Inflammatory macrophage (primary cell): ENCODE results near the gene EPHA4.

Experiments
- DNase-seq, 2 donors: peaks; one replicate each; pipeline ENCODE4 v3.0.0-alpha.2; 2020 to 2022

Gene EPHA4

DNA sequence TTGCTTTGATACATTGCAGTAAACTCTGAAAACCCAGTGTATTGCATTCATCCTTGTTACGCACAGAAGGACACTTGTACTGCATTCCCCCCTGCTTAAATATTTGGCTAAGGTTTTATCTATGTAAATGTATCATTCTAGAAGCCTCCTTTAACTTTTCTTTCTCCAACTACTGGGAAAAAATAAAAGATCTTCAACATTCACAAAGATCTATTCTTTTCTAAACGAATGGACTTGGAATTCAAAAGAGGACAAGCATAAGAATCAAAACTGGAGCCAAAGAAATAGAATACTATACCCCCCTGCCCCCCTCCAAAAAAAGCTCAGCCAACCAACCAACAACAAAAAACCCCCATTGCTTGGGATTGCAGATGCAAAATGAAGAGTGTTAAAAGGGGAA lies 136.9 kb downstream of the EPHA4 start:
- DNase-seq = no peak

DNA sequence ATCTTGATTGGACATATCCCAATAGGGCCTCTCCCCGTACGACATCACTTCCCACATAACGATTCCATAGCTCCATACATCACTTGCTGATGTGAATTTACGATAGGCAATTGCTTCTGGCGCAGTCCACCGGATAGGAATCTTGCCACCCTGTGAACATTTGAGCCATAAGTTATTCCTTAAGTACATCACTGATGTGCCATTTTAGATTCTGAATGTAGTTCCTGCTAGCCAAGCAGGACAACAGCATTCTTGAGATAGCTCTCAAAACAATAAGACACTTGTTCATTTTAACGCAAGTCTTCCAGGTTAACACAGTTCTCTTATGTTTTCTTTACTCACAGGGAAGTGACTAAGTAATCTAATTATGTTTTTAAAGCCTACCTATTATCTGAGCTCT lies 138.0 kb downstream of the EPHA4 start:
- no peak for DNase-seq

DNA sequence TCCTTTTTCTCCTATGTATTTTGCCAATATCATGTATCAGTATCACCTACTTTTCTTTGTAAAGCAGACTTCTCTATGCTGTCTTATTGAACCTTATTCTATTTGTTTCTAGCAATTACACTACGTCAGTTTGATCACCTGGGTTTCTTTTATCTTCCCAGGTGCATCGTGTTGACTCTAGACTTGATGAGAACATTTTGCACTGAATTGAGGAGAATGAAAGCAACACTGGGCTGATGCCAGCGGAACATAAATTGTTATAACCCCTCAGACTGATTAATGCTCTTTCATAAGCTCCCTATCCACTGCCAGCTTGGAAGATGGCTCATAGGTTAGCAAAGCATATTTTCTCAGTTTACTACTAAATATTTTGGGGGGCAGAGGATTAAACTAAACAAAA lies 140.6 kb downstream of the EPHA4 start:
- DNase-seq = no peak

DNA sequence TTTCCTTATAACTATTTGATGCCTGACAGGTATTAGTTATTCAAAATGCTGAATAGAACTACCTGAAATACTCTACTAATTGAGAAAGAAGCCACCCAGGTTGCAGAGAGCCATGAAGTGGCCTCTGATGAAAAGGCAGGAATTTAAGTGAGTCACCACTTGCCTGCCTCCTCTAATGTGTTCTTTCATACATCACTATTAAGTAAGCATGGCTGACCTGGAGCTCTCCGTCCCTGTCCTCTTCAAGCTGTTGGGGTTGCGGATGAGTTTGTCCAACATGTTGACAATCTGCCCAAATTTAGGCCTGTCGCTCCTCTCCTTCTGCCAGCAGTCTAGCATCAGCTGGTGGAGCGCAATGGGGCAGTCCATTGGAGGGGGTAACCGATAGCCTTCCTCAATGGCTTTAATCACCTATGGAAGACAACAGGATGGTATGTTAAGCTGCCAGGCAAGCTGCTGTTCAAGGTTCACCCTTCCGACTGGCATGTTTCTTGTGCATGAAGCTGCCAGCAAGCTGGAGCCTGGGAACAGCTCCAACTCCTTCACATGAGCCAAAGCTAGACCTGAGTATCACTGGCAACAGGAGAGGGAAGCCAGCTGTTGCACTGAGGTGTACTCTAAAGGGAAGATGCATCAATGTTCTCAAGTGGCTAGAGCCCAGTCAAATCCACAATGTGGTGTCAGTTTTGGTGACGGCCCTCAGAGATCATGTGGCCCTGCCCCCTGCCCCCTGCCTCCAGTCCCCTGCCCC lies 142.2 kb downstream of the EPHA4 start:
- no peak for DNase-seq

DNA sequence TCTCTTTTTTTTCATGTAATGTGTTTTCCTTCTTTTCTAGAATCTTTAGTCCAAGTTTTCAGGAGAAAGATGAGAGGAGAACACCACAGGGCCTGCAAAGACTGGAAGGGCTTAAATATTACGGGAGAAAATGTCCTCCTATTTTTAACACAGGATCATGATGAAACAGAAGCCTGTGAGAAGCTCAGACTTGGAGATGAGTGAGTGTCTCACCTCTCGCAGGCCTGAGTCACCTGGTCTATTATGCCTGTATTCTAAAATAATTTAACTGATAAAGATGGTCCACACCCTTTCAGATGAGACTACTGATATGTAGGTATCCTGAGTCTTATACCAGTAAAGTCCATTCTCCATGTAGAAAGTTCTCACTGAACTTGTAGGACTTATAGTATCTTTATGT lies 143.2 kb downstream of the EPHA4 start:
- no peak for DNase-seq

DNA sequence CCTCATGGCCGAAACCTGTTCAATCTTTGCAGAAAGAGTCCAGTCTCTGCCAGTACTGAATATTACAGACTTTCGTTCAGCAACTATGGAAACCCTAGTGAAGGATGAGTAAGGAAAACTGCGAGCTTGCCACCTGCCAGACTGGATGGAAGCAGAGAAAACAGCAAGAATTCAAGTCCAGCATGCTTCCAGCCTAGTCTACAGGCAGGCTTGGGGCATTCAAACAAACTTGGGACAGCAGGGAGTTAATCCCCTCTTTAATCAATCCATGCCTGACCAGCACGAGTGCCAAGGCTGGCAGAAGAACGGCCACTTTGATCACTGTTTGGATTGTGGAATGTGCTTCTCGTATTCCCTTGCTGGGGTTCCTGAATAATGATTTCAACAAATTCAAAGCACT lies 145.2 kb downstream of the EPHA4 start:
- no peak for DNase-seq

DNA sequence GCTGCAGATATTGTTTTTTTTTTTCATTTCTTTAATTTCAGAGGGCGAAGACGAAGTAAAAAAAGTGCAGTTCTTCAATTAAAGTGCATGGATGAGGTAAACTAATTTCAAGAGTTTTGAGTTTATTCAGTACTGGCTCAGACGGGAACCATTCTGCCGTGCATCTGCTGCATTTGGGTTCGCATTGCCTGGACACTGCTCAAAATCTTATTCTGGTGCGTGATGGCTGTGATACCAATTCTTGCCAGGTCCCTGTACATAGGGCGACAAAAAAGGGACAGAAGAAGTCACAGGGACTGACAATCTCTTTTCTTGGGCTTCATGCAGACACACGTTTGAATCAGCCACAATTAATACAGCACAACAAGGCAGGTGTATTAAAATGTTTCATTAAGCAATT lies 146.2 kb downstream of the EPHA4 start:
- DNase-seq = no peak

DNA sequence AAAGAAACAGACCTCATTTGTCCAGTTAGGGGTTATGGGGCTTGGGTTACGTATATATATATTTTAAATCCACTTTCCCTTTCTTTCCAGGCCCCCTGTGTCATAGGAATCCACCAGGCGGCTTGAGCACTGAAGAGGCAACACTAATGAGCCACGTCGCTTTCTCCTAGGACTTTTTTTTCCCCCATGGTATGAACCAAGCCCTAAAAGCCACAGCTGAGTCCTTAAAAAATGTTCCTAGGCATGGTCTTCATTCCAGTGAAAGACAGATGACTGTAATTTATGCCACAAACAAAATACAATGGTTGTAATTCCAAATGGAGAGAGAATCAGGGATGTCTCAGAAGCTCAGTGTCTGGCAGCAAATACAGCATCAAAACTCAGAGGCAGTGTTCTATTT lies 146.8 kb downstream of the EPHA4 start:
- no peak for DNase-seq

DNA sequence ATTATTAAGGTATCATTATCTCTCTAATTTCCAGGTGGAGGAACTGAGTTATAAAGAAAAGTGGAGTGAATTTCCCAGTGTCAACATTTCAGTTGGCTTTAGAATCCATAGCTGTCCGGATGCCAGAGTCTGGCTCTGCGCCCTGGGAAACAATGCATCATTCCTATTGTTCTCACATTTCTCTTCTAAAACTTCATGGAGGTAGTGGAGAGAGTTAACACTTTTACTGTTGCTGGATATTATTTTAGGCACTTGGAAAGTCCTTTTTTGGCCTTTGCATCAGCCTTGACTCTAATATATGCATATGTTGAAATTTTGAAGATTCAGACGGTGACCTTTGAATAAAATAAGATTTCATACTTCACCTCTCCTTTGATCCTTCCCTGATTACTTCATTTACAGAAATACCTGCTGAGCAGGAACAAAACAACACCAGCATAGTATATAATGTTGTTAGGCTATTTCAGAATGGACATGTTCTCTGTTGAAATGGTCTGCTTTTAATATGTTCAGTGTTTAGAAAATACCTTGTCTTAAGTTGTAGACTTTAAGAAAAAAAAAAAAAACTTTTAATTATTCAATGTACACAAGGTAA lies 148.8 kb downstream of the EPHA4 start:
- no peak for DNase-seq

DNA sequence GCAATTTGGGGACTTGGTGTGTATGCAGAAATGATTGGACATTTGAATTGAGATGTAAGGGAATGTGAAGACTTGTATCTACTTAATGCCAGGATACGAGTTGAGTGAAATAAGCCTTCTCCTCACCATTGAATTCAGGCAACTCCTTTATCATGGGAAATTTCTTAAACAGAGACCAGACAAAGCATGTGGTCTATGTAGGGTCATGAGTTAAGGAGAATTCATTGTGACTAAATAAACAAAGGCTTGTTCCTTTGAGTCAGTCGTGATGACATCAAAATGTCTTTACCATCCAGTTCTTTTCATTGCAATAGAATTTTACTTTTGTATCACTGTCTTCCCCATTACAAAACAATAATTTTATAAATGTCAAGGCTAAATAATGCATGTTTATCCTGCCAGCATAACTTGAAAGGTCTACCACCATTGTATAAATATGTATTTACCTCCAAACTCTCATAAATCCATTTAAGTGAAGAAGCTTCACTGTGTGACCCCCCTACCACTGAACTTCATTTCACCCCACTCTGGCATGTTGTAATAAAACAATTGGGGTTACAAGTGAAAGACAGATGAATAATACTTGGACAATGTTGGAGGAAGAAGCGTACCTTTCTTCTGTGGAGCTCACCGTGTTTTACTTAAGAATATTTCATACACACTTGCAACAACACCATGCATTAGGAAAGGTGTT lies 149.4 kb downstream of the EPHA4 start:
- no peak for DNase-seq

DNA sequence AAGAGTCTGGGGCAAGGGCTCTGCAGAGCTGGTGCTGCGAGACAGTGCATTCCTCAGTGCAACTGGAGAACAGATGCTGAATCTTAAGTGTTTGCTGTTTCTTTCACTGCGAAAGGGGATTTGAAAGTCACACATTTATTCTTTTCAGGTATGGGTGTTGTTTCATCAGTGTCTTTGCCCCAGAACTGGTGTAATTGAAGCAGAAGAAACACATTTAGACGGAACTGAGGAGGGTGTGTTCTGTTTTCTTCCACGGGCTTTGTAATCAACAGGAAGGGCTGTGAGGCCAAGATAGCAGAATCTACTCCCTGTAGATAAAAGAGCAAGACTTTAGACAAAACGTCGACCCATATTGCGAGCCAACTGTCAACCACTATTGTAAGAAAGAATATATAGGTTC lies 151.9 kb downstream of the EPHA4 start:
- DNase-seq = no peak

DNA sequence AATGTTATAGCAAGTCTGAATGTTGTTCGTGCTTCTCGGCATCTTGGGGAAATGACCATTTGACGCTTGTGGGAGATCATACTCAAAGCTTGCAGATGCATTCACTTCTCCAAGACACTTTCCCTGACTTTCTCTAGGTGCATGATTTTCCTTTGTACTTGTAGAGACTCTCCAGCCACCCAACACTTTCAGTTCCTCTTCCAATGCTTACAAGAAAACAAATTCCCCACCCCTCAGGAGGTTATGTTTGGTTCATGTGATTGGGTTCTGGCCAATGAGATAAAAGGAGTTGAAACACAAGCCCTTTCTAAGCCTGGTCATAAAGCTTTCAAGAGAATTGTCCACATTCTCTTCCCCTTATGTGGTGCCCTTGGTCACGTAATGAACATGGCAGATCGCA lies 156.3 kb downstream of the EPHA4 start:
- no peak for DNase-seq

DNA sequence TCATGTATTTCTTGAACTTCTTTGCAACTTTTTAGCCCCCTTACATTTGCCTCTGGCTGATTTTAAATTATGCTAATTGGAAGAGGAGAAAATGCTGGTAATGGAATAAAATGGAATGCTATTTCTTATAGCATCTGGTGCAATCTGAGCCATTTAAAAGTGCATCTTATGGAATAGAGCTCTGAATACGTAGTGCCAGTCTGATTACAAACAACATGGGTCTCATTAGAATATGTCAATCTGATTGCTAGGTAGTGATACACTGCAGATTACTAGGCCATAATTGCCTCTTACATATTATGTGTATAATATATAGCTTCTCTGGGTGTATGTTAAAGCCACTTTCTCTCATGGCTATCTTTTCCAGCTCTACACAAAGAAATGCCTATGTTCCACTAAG lies 159.1 kb downstream of the EPHA4 start:
- no peak for DNase-seq

DNA sequence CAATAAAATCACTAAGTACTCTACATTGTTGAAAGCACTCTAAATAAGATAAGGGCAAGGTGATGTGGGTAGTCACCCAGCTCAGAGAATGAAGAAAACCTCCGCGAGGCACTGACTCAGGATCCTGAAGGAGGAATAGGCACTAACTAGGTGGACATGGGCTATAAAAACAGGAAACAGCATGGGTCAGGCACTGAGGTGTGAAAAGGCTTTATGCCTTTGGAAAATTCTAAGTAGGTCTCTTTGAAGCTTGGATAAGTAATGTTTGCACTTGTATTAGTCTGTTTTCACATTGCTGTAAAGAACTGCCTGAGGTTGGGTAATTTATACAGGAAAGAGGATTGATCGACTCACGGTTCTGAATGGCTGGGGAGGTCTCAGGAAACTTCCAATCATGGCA lies 161.6 kb downstream of the EPHA4 start:
- DNase-seq = no peak

DNA sequence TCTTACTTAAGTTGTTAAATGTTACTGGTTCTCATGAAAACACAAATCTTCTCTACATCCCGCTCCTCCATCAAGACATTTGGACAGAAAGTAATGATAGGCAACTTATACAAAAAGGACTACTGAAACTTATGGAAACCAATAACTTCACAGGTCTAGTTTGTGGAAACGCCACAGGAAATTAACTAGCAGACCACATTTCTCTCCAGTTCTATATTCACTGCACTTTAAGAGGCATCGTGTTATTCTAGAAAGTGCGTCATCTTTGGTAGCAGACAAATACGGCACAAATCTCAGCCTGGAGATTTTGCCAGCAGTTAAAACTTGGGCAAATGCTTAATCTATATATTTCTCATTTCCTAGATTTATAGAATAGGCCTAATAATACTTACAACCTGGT lies 164.3 kb downstream of the EPHA4 start:
- no peak for DNase-seq

DNA sequence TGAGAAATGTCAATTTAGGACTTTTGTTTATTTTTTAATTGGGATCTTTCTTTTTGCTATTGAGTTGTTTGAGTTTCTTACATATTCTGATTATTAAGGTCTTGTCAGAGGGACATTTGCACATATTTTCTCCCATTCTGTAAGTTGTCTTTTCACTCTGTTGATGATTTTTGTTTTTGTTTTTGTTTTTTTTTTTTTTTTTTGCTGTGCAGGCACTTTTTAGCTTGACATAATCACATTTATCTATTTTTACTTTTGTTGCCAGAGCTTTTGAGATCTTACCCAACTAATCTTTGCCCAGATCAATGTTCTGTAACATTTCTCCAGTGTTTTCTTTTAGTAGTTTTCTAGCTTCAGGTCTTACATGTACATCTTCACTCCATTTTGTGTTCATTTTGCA lies 166.6 kb downstream of the EPHA4 start:
- DNase-seq = no peak

DNA sequence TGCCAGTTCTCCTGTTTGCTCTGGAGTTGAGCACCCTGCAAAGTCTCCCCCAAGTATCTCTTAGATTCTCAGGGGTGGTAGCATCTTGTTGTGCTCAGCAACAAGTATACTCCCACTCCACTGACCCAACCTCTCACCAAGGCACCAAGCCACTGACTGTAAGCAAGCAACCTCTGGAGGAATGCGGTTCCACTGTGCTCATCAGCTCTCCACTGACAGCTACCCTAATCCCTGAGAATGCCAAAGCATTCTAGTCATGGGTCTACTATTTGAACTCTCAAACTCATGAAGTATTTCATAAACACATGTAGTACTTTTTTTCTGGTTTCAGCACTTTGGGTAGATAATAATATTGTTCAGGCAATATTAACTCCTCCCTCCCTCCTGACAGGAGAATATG lies 170.0 kb downstream of the EPHA4 start:
- no peak for DNase-seq

DNA sequence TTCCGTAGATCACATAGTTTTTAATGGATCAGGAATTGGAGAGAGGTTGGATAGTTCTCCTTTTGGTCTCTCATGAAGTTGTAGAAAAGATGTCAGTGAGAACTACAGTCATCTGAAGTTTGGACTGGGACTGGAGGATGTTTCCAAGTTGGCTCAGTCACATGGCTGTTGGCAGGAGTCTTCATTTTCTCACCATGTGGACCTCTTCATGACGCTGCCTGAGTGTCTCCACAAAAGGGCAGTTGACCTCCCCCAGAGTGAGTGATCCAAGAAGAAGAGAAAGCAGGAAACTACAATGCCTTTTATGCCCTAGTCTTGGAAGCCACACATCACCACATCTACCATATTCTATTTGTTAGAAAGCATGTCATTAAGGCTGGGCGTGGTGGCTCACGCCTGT lies 171.7 kb downstream of the EPHA4 start:
- DNase-seq = no peak

DNA sequence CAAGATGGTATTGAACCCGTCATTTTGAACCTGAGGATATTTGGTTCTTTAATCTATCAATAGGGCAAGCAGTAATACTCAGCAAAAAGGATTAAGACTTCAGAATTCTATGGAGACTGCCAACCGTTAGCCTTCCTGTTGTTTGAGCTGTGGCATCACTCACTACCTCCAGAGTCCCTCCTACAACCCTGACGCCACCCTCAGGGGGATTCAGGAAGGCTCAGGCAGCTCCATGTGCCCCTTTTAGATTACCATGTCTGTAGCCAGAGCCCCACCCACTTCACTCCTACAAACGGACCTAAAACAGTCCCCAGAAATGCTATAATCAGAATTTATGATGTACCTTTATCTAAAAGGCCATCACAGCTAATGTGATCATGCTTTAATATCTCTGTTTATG lies 172.9 kb downstream of the EPHA4 start:
- DNase-seq = no peak

DNA sequence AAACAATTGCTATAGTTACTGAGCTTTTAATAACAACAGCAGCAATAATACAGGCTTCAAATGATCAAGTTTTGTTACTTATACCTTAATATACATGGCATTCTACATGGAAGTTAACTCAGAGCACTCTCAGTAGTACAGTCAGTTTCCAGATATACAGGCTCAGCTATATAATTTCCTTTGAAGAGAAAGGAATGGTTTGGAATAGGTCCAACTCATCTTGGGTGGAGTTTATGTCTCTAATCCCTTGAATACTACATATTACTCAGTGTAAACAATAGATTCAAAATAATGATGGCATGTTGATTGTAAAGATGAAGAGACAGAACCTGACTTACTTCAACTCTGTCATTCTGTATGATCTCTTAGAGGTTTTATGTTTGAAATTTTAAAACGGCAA lies 174.9 kb downstream of the EPHA4 start:
- no peak for DNase-seq

DNA sequence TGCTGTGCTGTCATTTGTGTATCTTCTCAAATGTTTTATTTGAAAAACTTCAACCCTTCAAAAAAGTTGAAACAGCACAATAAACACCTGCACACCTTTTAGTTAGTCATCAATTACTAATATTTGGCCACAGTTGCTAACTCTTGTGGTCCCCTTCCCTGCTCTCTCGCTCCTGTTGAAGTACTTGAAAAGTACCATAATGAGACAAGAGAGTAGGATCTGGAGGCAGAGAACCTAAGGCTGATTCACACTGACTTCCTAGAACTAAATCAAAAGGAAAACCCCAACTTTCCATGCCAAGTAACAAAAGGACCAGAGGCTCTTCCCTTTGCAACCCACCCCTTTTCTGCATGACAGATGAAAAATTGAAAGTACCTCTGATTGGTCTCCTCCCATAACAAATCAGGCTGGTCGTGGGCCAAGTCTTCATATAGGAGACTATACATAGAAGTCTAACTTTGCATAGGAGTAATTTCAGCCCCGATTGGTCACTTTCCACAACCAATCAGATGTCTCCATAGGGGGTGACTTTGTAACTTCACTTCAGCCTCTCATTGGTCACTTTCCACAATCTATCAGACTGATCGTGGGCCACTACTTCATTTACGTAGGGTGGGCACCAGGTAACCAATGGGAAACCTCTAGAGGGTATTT lies 179.7 kb downstream of the EPHA4 start:
- DNase-seq = no peak

DNA sequence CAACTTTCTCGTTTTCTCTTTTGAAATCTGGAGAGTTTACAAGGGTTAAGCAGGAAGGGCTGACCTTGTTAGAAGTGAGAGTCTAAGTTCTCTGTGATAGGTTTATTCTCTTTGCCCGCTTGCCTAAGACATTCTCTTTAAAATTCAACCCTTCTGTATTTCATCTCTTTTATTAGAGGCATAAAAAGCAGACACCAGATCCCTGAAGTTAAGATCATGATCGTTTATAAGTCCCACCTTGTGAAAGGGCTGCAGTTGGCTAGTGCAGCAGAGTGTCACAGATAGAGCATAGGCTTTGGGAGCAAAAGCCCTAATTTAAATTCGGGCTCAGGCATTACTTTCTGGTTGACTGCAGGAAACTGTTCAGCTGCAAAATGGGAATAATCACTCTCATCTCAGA lies 181.2 kb downstream of the EPHA4 start:
- DNase-seq = no peak

DNA sequence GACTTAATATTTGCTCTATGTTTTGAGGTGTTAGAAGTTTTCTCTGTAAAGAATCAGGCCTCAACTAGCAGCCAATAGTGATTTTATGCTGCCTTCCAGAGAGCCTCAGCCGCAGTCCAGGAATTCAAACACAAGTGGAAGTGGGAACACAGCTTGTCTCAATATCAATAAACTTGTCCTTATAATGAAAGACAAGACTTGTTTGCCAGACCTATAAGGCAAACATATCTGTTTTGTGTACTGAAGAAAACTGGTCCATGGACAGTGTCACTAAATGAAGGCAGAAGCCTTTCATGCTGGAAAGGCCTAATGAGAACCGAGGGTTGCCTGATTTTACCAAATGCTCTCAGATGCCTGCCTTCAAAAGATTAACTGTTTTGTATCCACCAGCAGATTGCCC lies 182.2 kb downstream of the EPHA4 start:
- DNase-seq = no peak

DNA sequence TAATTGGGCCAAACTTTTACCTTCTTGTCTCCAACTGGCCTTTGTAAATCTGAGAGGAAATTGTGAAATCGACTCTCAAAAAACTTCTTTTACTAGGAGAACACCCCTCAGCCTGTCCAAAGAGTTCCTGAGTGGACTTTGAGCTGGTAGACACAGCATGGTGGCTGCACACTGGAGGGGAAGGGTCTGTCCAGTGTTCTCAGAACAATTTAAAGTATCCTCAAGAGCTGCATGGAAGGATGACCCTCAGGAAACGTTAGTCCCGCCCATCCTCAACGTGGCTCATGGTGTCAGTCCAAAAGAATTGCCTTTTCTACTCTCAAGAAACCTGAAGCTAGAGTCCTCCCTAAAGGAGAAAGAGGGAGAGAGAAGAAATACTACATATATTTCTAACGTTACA lies 182.7 kb downstream of the EPHA4 start:
- no peak for DNase-seq
